ENCODE results near the gene NAGK. TPM values are rescaled to one million over a fixed set of nuclear protein-coding genes. Genes with fewer than 3 reads are reported as not detected.

NAGK gene
- polyA plus RNA-seq, 3 donors: 546 to 789 (median 690) TPM

DNA sequence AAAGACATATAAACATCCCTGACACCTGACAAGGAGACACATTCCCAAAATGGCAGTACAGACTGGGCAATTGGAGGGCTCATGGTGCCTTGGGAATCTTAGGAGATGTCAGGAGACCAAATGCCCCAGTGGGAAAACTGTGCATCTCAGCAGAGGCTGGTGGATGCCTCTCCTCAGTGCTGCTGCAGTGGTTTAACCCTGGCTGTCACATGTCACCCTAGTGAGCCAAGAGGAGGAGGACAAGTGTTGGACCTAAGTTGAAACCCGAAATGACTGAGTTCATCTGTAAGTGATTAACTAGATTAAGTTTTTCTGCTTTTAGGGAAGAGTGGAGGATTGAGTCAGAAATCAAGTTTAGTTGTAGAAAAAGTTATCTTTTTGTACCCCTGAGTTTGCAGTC is 5.2 kb upstream of the NAGK start:
- peaks cover 0 to 3% (median 0%) of the 10 kb centered on the region in 3 donors for H3K27me3 Mint-ChIP-seq (ENCODE audit: low read depth in 3 of 3)
- DNase-seq: no peak
- Histone ChIP-seq H2AFZ (ENCODE audit: insufficient read depth, low read depth, low read length, poor library complexity, severe bottlenecking) (no peak overlapping the region), H3K4me3 (replicated peaks in 1 of 3; ENCODE audit: low read depth in 2 of 3, low read length in 3 of 3) (peak overlapping the region; percentile 54 to 82 (median 56)), H3K79me2 (ENCODE audit: insufficient read depth, low read length) (peaks cover 59% of the 10 kb centered on the region), H3K4me2 (replicated peaks; ENCODE audit: extremely low read depth, low read length, poor library complexity, severe bottlenecking) (peak overlapping the region; percentile 91), H3K27me3 (ENCODE audit: control insufficient read depth in 2 of 2, insufficient read depth in 2 of 2, low read length in 2 of 2) (no peaks in the 10 kb centered on the region), H3K9ac (ENCODE audit: insufficient read depth, low read length, poor library complexity, severe bottlenecking) (no peak overlapping the region), H3K9me3 (replicated peaks in 1 of 2; ENCODE audit: control insufficient read depth in 1 of 2, insufficient read depth in 1 of 2, low read length in 2 of 2) (no peaks in the 10 kb centered on the region), H3K36me3 (replicated peaks in 1 of 2; ENCODE audit: control insufficient read depth in 1 of 2, insufficient read depth in 2 of 2, low read length in 2 of 2) (no peaks in the 10 kb centered on the region), H3K27ac (ENCODE audit: low read depth in 1 of 2, low read length in 2 of 2) (peak overlapping the region; percentile 98), H4K20me1 (ENCODE audit: insufficient read depth, low read length) (no peaks in the 10 kb centered on the region), H3K4me1 (ENCODE audit: control insufficient read depth in 1 of 2, insufficient read depth in 2 of 2, low read length in 2 of 2) (peaks cover 56 to 69% of the 10 kb centered on the region in 2 donors)
- peaks cover 69% of the 10 kb centered on the region for H3K4me1 Mint-ChIP-seq
- H3K4me3 Mint-ChIP-seq: peak overlapping the region; percentile 81 to 97
- peak overlapping the region; percentile 99 for H3K27ac Mint-ChIP-seq
- peaks cover 0 to 6% of the 10 kb centered on the region in 2 donors for H3K36me3 Mint-ChIP-seq
- H3K9me3 Mint-ChIP-seq: no peaks in the 10 kb centered on the region
- WGBS (ENCODE audit: insufficient coverage): 50% methylated on average over 1 of the region's 1 CpG
- intact Hi-C loops (cut with micrococcal nuclease): loop anchor here in 1 of 2 donors (5.0 kb wide), 1 partner anchor 36 kb away; no protein-coding TSS in a partner anchor
- TF ChIP-seq, protein P1, sequence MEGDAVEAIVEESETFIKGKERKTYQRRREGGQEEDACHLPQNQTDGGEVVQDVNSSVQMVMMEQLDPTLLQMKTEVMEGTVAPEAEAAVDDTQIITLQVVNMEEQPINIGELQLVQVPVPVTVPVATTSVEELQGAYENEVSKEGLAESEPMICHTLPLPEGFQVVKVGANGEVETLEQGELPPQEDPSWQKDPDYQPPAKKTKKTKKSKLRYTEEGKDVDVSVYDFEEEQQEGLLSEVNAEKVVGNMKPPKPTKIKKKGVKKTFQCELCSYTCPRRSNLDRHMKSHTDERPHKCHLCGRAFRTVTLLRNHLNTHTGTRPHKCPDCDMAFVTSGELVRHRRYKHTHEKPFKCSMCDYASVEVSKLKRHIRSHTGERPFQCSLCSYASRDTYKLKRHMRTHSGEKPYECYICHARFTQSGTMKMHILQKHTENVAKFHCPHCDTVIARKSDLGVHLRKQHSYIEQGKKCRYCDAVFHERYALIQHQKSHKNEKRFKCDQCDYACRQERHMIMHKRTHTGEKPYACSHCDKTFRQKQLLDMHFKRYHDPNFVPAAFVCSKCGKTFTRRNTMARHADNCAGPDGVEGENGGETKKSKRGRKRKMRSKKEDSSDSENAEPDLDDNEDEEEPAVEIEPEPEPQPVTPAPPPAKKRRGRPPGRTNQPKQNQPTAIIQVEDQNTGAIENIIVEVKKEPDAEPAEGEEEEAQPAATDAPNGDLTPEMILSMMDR (IDR thresholded peaks at IDR 0.05): no peak

DNA sequence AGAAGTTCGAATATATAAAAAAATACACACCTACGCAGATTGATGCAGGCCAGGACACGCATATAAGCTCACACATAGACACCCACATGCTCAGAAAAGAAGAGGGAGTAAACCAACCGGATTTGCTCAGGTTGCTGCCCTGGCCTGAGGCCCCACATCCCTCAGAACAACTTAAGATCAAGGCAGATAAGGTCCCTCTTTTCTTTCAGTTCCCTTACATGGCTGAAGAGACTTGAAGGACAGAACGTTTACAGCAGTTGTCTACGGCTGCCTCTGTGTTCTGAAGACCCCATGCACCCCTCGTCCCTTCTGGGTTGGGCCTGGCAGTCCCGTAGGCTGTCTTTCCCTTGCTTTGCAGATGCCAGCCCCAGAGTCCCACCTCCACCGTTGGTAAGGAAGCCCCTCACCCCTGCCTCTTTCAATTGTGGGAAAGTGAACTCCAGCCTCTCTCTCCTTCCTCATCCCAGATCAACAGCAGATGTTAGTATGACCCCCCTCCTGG is 4.3 kb upstream of the NAGK start:
- peak overlapping the region; percentile 98 for H3K27ac ChIP-seq (ENCODE audit: low read depth in 1 of 2, low read length in 2 of 2)
- TF ChIP-seq, protein P1 (IDR thresholded peaks at IDR 0.05): no peak
- H3K9me3 Mint-ChIP-seq: no peaks in the 10 kb centered on the region
- H3K27me3 ChIP-seq (ENCODE audit: control insufficient read depth in 2 of 2, insufficient read depth in 2 of 2, low read length in 2 of 2): no peaks in the 10 kb centered on the region
- H3K36me3 ChIP-seq (replicated peaks in 1 of 2; ENCODE audit: control insufficient read depth in 1 of 2, insufficient read depth in 2 of 2, low read length in 2 of 2): no peaks in the 10 kb centered on the region
- peak overlapping the region; percentile 91 for H3K4me2 ChIP-seq (replicated peaks; ENCODE audit: extremely low read depth, low read length, poor library complexity, severe bottlenecking)
- intact Hi-C loops (cut with micrococcal nuclease): loop anchor here in 1 of 2 donors (5.0 kb wide), 1 partner anchor 37 kb away; no protein-coding TSS in a partner anchor
- H3K4me3 ChIP-seq (replicated peaks in 1 of 3; ENCODE audit: low read depth in 2 of 3, low read length in 3 of 3): peak overlapping the region; percentile 54 to 82 (median 56)
- H3K27me3 Mint-ChIP-seq (ENCODE audit: low read depth in 3 of 3): peaks cover 0 to 3% (median 0%) of the 10 kb centered on the region in 3 donors
- H3K4me1 Mint-ChIP-seq: peaks cover 70% of the 10 kb centered on the region
- H3K4me3 Mint-ChIP-seq: peak overlapping the region; percentile 81 to 97
- H3K4me1 ChIP-seq (ENCODE audit: control insufficient read depth in 1 of 2, insufficient read depth in 2 of 2, low read length in 2 of 2): peaks cover 60 to 75% of the 10 kb centered on the region in 2 donors
- peaks cover 8% of the 10 kb centered on the region for H4K20me1 ChIP-seq (ENCODE audit: insufficient read depth, low read length)
- peak overlapping the region; percentile 64 for H2AFZ ChIP-seq (ENCODE audit: insufficient read depth, low read depth, low read length, poor library complexity, severe bottlenecking)
- peak overlapping the region; percentile 99 for H3K27ac Mint-ChIP-seq
- H3K9me3 ChIP-seq (replicated peaks in 1 of 2; ENCODE audit: control insufficient read depth in 1 of 2, insufficient read depth in 1 of 2, low read length in 2 of 2): no peaks in the 10 kb centered on the region
- 25% methylated on average over 9 of the region's 9 CpGs for WGBS (ENCODE audit: insufficient coverage)
- H3K36me3 Mint-ChIP-seq: peaks cover 0 to 6% of the 10 kb centered on the region in 2 donors
- H3K79me2 ChIP-seq (ENCODE audit: insufficient read depth, low read length): peaks cover 68% of the 10 kb centered on the region
- H3K9ac ChIP-seq (ENCODE audit: insufficient read depth, low read length, poor library complexity, severe bottlenecking): peak overlapping the region; percentile 72
- no peak for DNase-seq
